NCI-H1092 (cell line): ENCODE data around the gene COL11A1.
A peak's percentile ranks its signal among the peaks of the same experiment; 100 is the strongest.
"Not testable (repeated sequence)": the region's sequence is repeated elsewhere in the genome, so short reads cannot be mapped to it uniquely, and the experiment has no call there.

Experiments
- DNase-seq: peaks from one replicate; lab custom pipeline; 2025; lab: John Stamatoyannopoulos, UW

COL11A1 gene

GRCh38 chr1:103084181-103084580, 24.1 kb downstream of the COL11A1 start:
- no peak for DNase-seq

- no peak for DNase-seq
Observed at GRCh38 chr1:103075316-103076000, 32.9 kb downstream of the COL11A1 start.

- DNase-seq = no peak
Observed at GRCh38 chr1:103074224-103074623, 34.1 kb downstream of the COL11A1 start.

- no peak for DNase-seq
Observed at GRCh38 chr1:103069201-103069600, 39.1 kb downstream of the COL11A1 start.

GRCh38 chr1:103063921-103064320, 44.4 kb downstream of the COL11A1 start:
- DNase-seq = no peak

GRCh38 chr1:103058391-103058790, 49.9 kb downstream of the COL11A1 start:
- DNase-seq = no peak

- DNase-seq = no peak
Observed at GRCh38 chr1:103056423-103056822, 51.9 kb downstream of the COL11A1 start.

- DNase-seq = not testable (repeated sequence)
Observed at GRCh38 chr1:103028110-103028509, 80.2 kb downstream of the COL11A1 start.

- no peak for DNase-seq
Observed at GRCh38 chr1:103025858-103026409, 82.4 kb downstream of the COL11A1 start.

GRCh38 chr1:103024051-103024450, 84.3 kb downstream of the COL11A1 start:
- DNase-seq = no peak

GRCh38 chr1:103002005-103002404, 106.3 kb downstream of the COL11A1 start:
- DNase-seq = no peak

GRCh38 chr1:102978874-102979273, 129.4 kb downstream of the COL11A1 start:
- no peak for DNase-seq

GRCh38 chr1:102977292-102977691, 131.0 kb downstream of the COL11A1 start:
- DNase-seq = no peak

- peak; percentile 59 for DNase-seq
Observed at GRCh38 chr1:102970496-102971078, 137.7 kb downstream of the COL11A1 start.

- no peak for DNase-seq
Observed at GRCh38 chr1:102967786-102968185, 140.5 kb downstream of the COL11A1 start.

- DNase-seq = no peak
Observed at GRCh38 chr1:102961549-102961948, 146.8 kb downstream of the COL11A1 start.

GRCh38 chr1:102954576-102954975, 153.7 kb downstream of the COL11A1 start:
- DNase-seq = no peak

- no peak for DNase-seq
Observed at GRCh38 chr1:102952400-102952799, 155.9 kb downstream of the COL11A1 start.

- no peak for DNase-seq
Observed at GRCh38 chr1:102942324-102942723, 166.0 kb downstream of the COL11A1 start.

- no peak for DNase-seq
Observed at GRCh38 chr1:102941366-102941947, 166.9 kb downstream of the COL11A1 start.

GRCh38 chr1:102937401-102937800, 170.9 kb downstream of the COL11A1 start:
- no peak for DNase-seq

- DNase-seq = not testable (repeated sequence)
Observed at GRCh38 chr1:102933362-102933761, 175.0 kb downstream of the COL11A1 start.

GRCh38 chr1:102919659-102920058, 188.7 kb downstream of the COL11A1 start:
- no peak for DNase-seq
